Hepatocyte (in vitro differentiated cells): ENCODE data around the gene ZNF185. TPM values are rescaled to one million over a fixed set of nuclear protein-coding genes. Genes with fewer than 3 reads are reported as not detected.

Source experiments
- DNase-seq: peaks from one replicate; pipeline ENCODE4 v3.0.0-alpha.2; 2016; ENCODE audit warnings: low spot score
- H2AFZ ChIP-seq: fragments of 200-600 bp; sonication (generic); 2 replicates; pipeline ENCODE4 v1.6.0; 2016; ENCODE audit warnings: antibody characterized with exemption, mild to moderate bottlenecking
- H3K27ac ChIP-seq: fragments of 200-600 bp; sonication (generic); 2 replicates; pipeline ENCODE4 v1.5.1; 2016; ENCODE audit warnings: mild to moderate bottlenecking
- H3K27me3 ChIP-seq: fragments of 200-600 bp; sonication (generic); 2 replicates; pipeline ENCODE4 v1.6.1; 2016
- H3K36me3 ChIP-seq: fragments of 200-600 bp; sonication (generic); replicated peaks from 2 replicates; pipeline ENCODE4 v1.5.1; 2016; ENCODE audit warnings: low read depth; ENCODE audit not compliant: insufficient read depth
- H3K4me1 ChIP-seq: fragments of 200-600 bp; sonication (generic); 2 replicates; pipeline ENCODE4 v1.5.1; 2016; ENCODE audit warnings: mild to moderate bottlenecking, moderate library complexity; ENCODE audit not compliant: insufficient read depth
- H3K4me2 ChIP-seq: fragments of 200-600 bp; sonication (generic); 2 replicates; pipeline ENCODE4 v1.6.0; 2016
- H3K4me3 ChIP-seq: fragments of 200-600 bp; sonication (generic); 2 replicates; pipeline ENCODE4 v1.5.1; 2016; ENCODE audit warnings: mild to moderate bottlenecking
- H3K79me2 ChIP-seq: fragments of 200-600 bp; sonication (generic); 2 replicates; pipeline ENCODE4 v1.6.0; 2017; ENCODE audit warnings: mild to moderate bottlenecking
- H3K9me2 ChIP-seq: fragments of 200-600 bp; sonication (generic); replicated peaks from 2 replicates; pipeline ENCODE4 v1.6.0; 2017; ENCODE audit warnings: mild to moderate bottlenecking; ENCODE audit not compliant: insufficient read depth
- H3K9me3 ChIP-seq: fragments of 200-600 bp; sonication (generic); 2 replicates; pipeline ENCODE4 v1.5.1; 2016; ENCODE audit warnings: low read depth, mild to moderate bottlenecking
- H4K20me1 ChIP-seq: fragments of 200-600 bp; sonication (generic); 2 replicates; pipeline ENCODE4 v1.6.0; 2016; ENCODE audit warnings: mild to moderate bottlenecking; ENCODE audit not compliant: insufficient read depth, poor library complexity, severe bottlenecking
- EZH2 ChIP-seq: fragments of 200-600 bp; sonication (generic); IDR thresholded peaks from 2 replicates; pipeline ENCODE4 v1.6.1; 2016; ENCODE audit warnings: antibody characterized with exemption, mild to moderate bottlenecking, borderline replicate concordance
- EZH2phosphoT487 ChIP-seq: fragments of 200-600 bp; sonication (generic); IDR thresholded peaks from one replicate; pipeline ENCODE4 v1.6.1; 2018; ENCODE audit warnings: antibody characterized with exemption, mild to moderate bottlenecking, low read depth, moderate library complexity; ENCODE audit not compliant: unreplicated experiment, severe bottlenecking
- WGBS: methylation state at CpG from one replicate; pipeline ENCODE4 v1.1.6; 2016; ENCODE audit warnings: low lambda C conversion rate; ENCODE audit errors: missing lambda C conversion rate; 5-methylcytosine and 5-hydroxymethylcytosine counted together
- polyA plus RNA-seq: library from polyadenylated mRNA; unstranded; fragments of >200 nt; fragmentation: Nextera tagmentation; extraction: Ambion mirVana; gene quantifications from 2 replicates; pipeline ENCODE4 v1.2.1, GENCODE V29; 2016
- total RNA-seq: library from RNA; depleted of rRNA; stranded (reverse); fragments of >200 nt; gene quantifications from 2 replicates; pipeline ENCODE4 v1.2.3, GENCODE V29; 2014
- TF ChIP-seq, protein P1 (sequence below): fragments of 200-600 bp; sonication (generic); IDR thresholded peaks from 2 replicates; pipeline ENCODE4 v1.5.1; 2016; ENCODE audit warnings: antibody characterized with exemption, mild to moderate bottlenecking; ENCODE audit not compliant: poor library complexity

The ZNF185 gene
- total and polyA plus RNA-seq, 2 experiments from 2014 or later = 10.8 to 18.1 TPM

- H3K79me2 ChIP-seq = no peaks in the 10 kb centered on the region
- no peak overlapping the region for H3K4me3 ChIP-seq
- DNase-seq = no peak
- H3K27ac ChIP-seq = no peak overlapping the region
- no peaks in the 10 kb centered on the region for H3K27me3 ChIP-seq
- no peak overlapping the region for H3K4me2 ChIP-seq
- WGBS = 69% methylated on average over 22 of the region's 22 CpGs
- TF ChIP-seq EZH2phosphoT487 (no peak), EZH2 (no peak)
- TF ChIP-seq, protein P1, sequence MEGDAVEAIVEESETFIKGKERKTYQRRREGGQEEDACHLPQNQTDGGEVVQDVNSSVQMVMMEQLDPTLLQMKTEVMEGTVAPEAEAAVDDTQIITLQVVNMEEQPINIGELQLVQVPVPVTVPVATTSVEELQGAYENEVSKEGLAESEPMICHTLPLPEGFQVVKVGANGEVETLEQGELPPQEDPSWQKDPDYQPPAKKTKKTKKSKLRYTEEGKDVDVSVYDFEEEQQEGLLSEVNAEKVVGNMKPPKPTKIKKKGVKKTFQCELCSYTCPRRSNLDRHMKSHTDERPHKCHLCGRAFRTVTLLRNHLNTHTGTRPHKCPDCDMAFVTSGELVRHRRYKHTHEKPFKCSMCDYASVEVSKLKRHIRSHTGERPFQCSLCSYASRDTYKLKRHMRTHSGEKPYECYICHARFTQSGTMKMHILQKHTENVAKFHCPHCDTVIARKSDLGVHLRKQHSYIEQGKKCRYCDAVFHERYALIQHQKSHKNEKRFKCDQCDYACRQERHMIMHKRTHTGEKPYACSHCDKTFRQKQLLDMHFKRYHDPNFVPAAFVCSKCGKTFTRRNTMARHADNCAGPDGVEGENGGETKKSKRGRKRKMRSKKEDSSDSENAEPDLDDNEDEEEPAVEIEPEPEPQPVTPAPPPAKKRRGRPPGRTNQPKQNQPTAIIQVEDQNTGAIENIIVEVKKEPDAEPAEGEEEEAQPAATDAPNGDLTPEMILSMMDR = no peak
- no peak overlapping the region for H2AFZ ChIP-seq
- no peaks in the 10 kb centered on the region for H3K9me2 ChIP-seq
- H3K36me3 ChIP-seq = no peaks in the 10 kb centered on the region
- no peaks in the 10 kb centered on the region for H4K20me1 ChIP-seq
- H3K4me1 ChIP-seq = no peaks in the 10 kb centered on the region
- H3K9me3 ChIP-seq = no peaks in the 10 kb centered on the region
Measured at GRCh38 chrX:152892999-152893891, 4.6 kb upstream of the ZNF185 start.

DNA sequence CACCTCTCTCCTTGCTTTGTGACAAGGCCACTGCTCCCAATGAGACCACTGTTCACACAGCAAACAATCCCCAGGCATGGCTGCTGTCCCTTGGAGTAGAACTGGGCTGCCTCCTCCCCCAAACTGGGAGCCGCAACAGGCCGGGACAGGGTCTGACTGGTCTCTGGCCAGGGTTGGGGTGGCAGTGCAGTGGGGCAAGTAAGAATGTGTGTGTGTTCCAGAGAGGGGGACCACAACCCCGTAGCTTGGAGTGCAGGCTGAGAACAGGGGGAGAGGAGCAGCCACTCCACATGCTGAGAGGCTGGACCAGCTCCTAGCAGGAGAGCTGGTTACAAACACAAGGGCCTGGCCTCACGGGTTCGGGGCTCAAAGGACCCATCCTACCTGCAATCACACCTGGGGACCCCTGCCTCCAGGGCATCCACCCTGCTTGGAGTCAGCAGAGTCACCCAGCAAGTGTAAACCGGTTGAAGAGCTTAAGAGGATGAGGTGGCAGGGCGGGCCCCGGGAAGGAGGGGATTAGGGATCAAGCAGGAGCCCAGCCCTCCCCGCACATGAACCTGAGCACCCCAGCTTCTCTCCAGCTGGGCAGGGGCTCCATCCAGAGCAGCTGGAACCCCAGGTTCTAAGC lies 3.8 kb upstream of the ZNF185 start:
- H3K4me1 ChIP-seq = no peaks in the 10 kb centered on the region
- no peaks in the 10 kb centered on the region for H3K9me3 ChIP-seq
- TF ChIP-seq EZH2 (no peak), EZH2phosphoT487 (no peak)
- TF ChIP-seq, protein P1 = no peak
- H2AFZ ChIP-seq = no peak overlapping the region
- DNase-seq = no peak
- 72% methylated on average over 9 of the region's 9 CpGs for WGBS
- no peak overlapping the region for H3K4me2 ChIP-seq
- no peaks in the 10 kb centered on the region for H3K79me2 ChIP-seq
- H3K4me3 ChIP-seq = no peak overlapping the region
- H3K36me3 ChIP-seq = no peaks in the 10 kb centered on the region
- H4K20me1 ChIP-seq = no peaks in the 10 kb centered on the region
- no peak overlapping the region for H3K27ac ChIP-seq
- no peaks in the 10 kb centered on the region for H3K27me3 ChIP-seq
- no peaks in the 10 kb centered on the region for H3K9me2 ChIP-seq

GRCh38 chrX:152895121-152895520 lies 2.7 kb upstream of the ZNF185 start:
- no peaks in the 10 kb centered on the region for H3K27me3 ChIP-seq
- no peak overlapping the region for H3K4me2 ChIP-seq
- H4K20me1 ChIP-seq = no peaks in the 10 kb centered on the region
- WGBS = 66% methylated on average over 3 of the region's 3 CpGs
- DNase-seq = no peak
- H2AFZ ChIP-seq = no peak overlapping the region
- H3K27ac ChIP-seq = no peak overlapping the region
- H3K79me2 ChIP-seq = no peaks in the 10 kb centered on the region
- no peaks in the 10 kb centered on the region for H3K4me1 ChIP-seq
- TF ChIP-seq EZH2 = no peak
- no peak for TF ChIP-seq EZH2phosphoT487
- TF ChIP-seq, protein P1 = no peak
- H3K4me3 ChIP-seq = no peak overlapping the region
- H3K9me3 ChIP-seq = no peaks in the 10 kb centered on the region
- H3K36me3 ChIP-seq = no peaks in the 10 kb centered on the region
- H3K9me2 ChIP-seq = no peaks in the 10 kb centered on the region
